HepG2 (cell line): ENCODE results near the gene CDC25C. TPM values are rescaled to one million over a fixed set of nuclear protein-coding genes. Genes with fewer than 3 reads are reported as not detected.

Source experiments
- ATAC-seq: fragments of 200-7000 bp; cut with Tn5 transposase; 3 replicates; pipeline ENCODE4 v1.9.1; 2020; ENCODE audit warnings: mild to moderate bottlenecking, moderate library complexity
- BruUV-seq: library from RNA; stranded (reverse); fragments of 400-500 nt; replicated peaks from 2 replicates; lab custom pipeline; 2021; lab: Mats Ljungman, UMichigan
- CTCF ChIA-PET: fragments of 300-600 bp; formaldehyde crosslinking; extraction: SDS; loops from one replicate; lab custom pipeline; 2021; ENCODE audit warnings: low total read pairs, inconsistent platforms, low intra/inter-chr PET ratio; lab: Yijun Ruan, JAX
- POLR2A ChIA-PET: fragments of 350-600 bp; sonication (Branson Sonifier 250); formaldehyde crosslinking; loops from one replicate; lab custom pipeline; 2020; ENCODE audit warnings: antibody characterized with exemption, inconsistent platforms; lab: Yijun Ruan, JAX
- DNase-seq: peaks from one replicate; pipeline ENCODE4 v3.0.0-alpha.2; 2015; ENCODE audit warnings: low spot score
- FAIRE-seq: peaks from 3 replicates; lab custom pipeline; 2011; peaks lifted over from hg19 to GRCh38; lab: Jason Lieb, UNC
- H2AFZ ChIP-seq: one replicate; pipeline ENCODE4 v1.6.1; 2011; ENCODE audit warnings: low read length, inconsistent platforms
- H3K27ac ChIP-seq: fragments of 300-600 bp; 3 replicates; pipeline ENCODE4 v1.8.0; 2011; ENCODE audit warnings: mixed run types, mild to moderate bottlenecking, mixed read lengths, low read length, inconsistent platforms; ENCODE audit not compliant: insufficient read depth; ENCODE audit errors: extremely low read length
- H3K27me3 ChIP-seq, 2 experiments: fragments of 200-600 bp in 1 of 2; 2 replicates in 1 of 2; 3 replicates in 1 of 2; pipeline versions ENCODE4 v1.6.0 to v1.8.0; 2011; ENCODE audit warnings: low read length in 2 of 2, mild to moderate bottlenecking in 2 of 2, moderate library complexity in 2 of 2, inconsistent platforms in 1 of 2; ENCODE audit not compliant: insufficient read depth in 2 of 2, control insufficient read depth in 1 of 2
- H3K36me3 ChIP-seq, 2 experiments: fragments of 200-600 bp in 1 of 2; replicated peaks in 1 of 2; 2 replicates in 1 of 2; 3 replicates in 1 of 2; pipeline versions ENCODE4 v1.5.1 to v1.8.0; 2011; ENCODE audit warnings: low read length in 2 of 2, inconsistent platforms in 1 of 2; ENCODE audit not compliant: insufficient read depth in 2 of 2, control insufficient read depth in 1 of 2
- H3K4me1 ChIP-seq: 2 replicates; pipeline ENCODE4 v1.5.1; 2012; ENCODE audit warnings: low read length, inconsistent platforms; ENCODE audit not compliant: insufficient read depth
- H3K4me2 ChIP-seq: 2 replicates; pipeline ENCODE4 v1.6.0; 2011; ENCODE audit warnings: low read depth, low read length, inconsistent platforms
- H3K4me3 ChIP-seq, 3 experiments: fragments of 200-600 bp in 1 of 3; sonication (generic), shearing (Covaris generic) in 1 of 3; replicated peaks in 1 of 3; 2 replicates each; pipeline ENCODE4 v1.5.1; 2011 to 2016; ENCODE audit warnings: low read length in 3 of 3, inconsistent platforms in 2 of 3, low read depth in 2 of 3, mild to moderate bottlenecking in 2 of 3, control low read depth in 1 of 3, mixed read lengths in 1 of 3; ENCODE audit not compliant: insufficient read depth in 1 of 3
- H3K79me2 ChIP-seq: one replicate; pipeline ENCODE4 v1.6.1; 2011; ENCODE audit warnings: low read length, inconsistent platforms; ENCODE audit not compliant: insufficient read depth
- H3K9ac ChIP-seq: 2 replicates; pipeline ENCODE4 v1.6.0; 2011; ENCODE audit warnings: mild to moderate bottlenecking, low read depth, low read length, inconsistent platforms; ENCODE audit not compliant: insufficient read depth
- H3K9me3 ChIP-seq: 2 replicates; pipeline ENCODE4 v1.5.1; 2012; ENCODE audit warnings: mild to moderate bottlenecking, low read length
- H4K20me1 ChIP-seq: 2 replicates; pipeline ENCODE4 v1.6.0; 2011; ENCODE audit warnings: inconsistent platforms, mild to moderate bottlenecking, low read length, moderate library complexity; ENCODE audit not compliant: insufficient read depth
- FOXP1 ChIP-seq, 2 experiments: fragments of 450-650 bp in 1 of 2; IDR thresholded peaks; 2 replicates each; pipeline ENCODE4 v1.6.1; 2017 to 2018; ENCODE audit warnings: antibody characterized with exemption in 1 of 2
- HDAC1 ChIP-seq: sonication (generic); formaldehyde crosslinking; IDR thresholded peaks from 2 replicates; pipeline ENCODE4 v1.5.1; 2020; ENCODE audit warnings: mild to moderate bottlenecking, missing genetic modification reagents
- MED1 ChIP-seq: sonication (generic); formaldehyde crosslinking; IDR thresholded peaks from 2 replicates; pipeline ENCODE4 v1.4.0; 2020; ENCODE audit warnings: missing genetic modification reagents
- ZNF101 ChIP-seq: sonication (generic); formaldehyde crosslinking; IDR thresholded peaks from 2 replicates; pipeline ENCODE4 v1.4.0; 2020; ENCODE audit warnings: mild to moderate bottlenecking, low read depth, missing genetic modification reagents, borderline replicate concordance
- ZNF30 ChIP-seq: sonication (generic); formaldehyde crosslinking; IDR thresholded peaks from 2 replicates; pipeline ENCODE4 v1.5.0; 2020; ENCODE audit warnings: mild to moderate bottlenecking, missing genetic modification reagents
- ZNF790 ChIP-seq: sonication (generic); formaldehyde crosslinking; IDR thresholded peaks from 2 replicates; pipeline ENCODE4 v1.8.0; 2022; ENCODE audit warnings: missing genetic modification reagents, mild to moderate bottlenecking, borderline replicate concordance
- WGBS: methylation state at CpG from one replicate; pipeline ENCODE4 v1.1.6; 2017; ENCODE audit warnings: low lambda C conversion rate; 5-methylcytosine and 5-hydroxymethylcytosine counted together
- in situ Hi-C: cut with HindIII; loops from 2 replicates; pipeline ENCODE4 v1.10.0; 2017; ENCODE audit warnings: low pct_unique_long_range_greater_than_20kb; ENCODE audit not compliant: extremely low pct_ligation_motif_present
- intact Hi-C: fragments of 100-400 bp; cut with micrococcal nuclease; formaldehyde crosslinking; loops from one replicate; pipeline ENCODE4 v1.10.0; 2022; ENCODE audit not compliant: unreplicated experiment
- polyA plus RNA-seq, 8 experiments: library from polyadenylated mRNA; depleted of rRNA in 3 of 8; stranded (reverse) in 7 of 8; unstranded in 1 of 8; fragments of >200 nt; fragmentation: Illumina TruSeq in 4 of 8; extraction: Trizol in 4 of 8; gene quantifications; 2 replicates each; pipeline versions ENCODE4 v1.2.1 to v1.2.3, GENCODE V29; 2011 to 2016; ENCODE audit warnings: low read depth in 4 of 8, missing spikeins in 1 of 8, mixed read lengths in 1 of 8; ENCODE audit not compliant: insufficient read depth in 1 of 8
- total RNA-seq, 5 experiments: library from RNA; depleted of rRNA; stranded (reverse); fragments of >200 nt; fragmentation: Illumina TruSeq; extraction: Trizol; gene quantifications; 2 replicates each; pipeline ENCODE4 v1.2.3, GENCODE V29; 2016; ENCODE audit warnings: low read depth in 1 of 5
- TF ChIP-seq, protein P1 (sequence below): sonication (generic); formaldehyde crosslinking; IDR thresholded peaks from 2 replicates; pipeline ENCODE4 v1.4.0; 2020; ENCODE audit warnings: missing genetic modification reagents, borderline replicate concordance
- TF ChIP-seq, protein P2 (sequence below): sonication (generic); formaldehyde crosslinking; IDR thresholded peaks from 2 replicates; pipeline ENCODE4 v1.5.0; 2020; ENCODE audit warnings: mild to moderate bottlenecking, missing genetic modification reagents, borderline replicate concordance

Gene CDC25C
- total and polyA plus RNA-seq, 2 of the 13 experiments (the other 11 are each of a cell fraction or from before 2014, with no cell fraction given): 17.7 to 27.6 TPM

DNA sequence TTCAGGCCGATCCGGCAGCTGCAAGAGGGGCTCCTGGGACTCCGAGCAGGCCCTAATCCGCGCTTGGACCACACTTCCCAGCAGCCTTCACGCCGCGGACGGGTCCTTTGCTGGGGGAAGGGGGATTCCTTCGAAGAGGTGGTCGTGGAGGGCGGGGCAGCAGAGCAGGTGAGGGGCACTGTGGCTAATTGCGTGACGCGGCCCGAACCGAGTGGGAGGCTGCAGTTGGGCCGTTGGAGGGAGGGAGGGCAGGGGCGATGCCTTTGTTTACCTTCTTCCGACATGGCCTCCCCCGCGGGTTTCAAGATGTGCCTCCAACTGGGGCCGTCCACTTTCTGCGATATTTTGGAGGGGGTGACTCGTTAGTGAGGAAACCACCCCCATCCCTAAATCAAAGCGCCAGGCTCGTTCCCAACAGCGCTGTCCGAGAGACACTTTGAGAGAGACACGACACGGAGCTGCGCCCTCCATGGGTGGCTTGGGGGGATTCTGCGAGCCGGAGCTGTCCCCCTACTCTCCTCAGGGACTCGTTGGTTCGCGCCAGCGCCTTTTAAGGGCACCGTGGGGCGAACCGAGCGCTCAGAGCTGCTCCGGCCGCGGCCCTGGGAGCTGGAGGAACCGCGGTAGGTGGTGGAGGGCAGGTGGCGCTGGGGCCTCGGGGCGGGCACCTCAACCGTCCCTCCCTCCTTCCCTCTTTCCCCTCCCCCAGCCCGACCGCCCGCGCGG is 6.2 kb upstream of the CDC25C start, which contains the start of gene FAM53C (continued):
- peak; percentile 80 for TF ChIP-seq MED1 (CRISPR knock-in tag)

DNA sequence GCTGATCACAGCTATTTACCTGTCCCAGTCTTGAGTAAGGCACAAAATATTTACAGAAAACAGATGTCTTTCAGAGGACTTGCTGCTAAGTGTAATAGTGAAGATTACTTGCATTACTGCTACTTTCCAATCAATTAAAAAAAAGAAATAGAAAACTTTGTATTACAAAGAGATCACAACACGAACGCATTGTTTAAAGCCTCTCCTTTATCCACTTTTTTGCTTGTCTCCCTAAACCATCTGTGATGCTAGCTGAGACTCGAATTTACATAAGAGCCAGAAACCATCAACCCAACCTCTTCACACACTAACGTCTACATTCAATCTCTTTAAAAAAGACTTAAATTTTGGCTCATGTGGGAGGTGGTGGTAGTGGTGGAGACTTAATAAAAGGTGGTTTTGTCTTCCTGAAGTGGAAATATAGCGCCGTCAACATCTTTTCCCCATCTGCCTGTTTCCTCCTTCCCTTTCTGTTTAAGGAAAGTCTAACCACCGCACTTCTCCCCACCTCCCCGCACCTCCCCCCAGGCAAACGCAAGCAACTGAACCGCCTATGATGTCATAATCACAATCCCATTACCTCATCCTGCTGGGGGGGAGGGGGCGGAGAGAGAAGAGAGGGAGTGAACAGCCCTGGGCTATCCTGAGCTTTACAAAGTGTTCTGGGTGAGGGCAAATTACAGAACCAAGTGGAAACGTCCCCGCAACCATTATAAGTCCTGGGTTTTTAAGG is 5.5 kb upstream of the CDC25C start:
- Histone ChIP-seq H3K9me3 (no peaks in the 10 kb centered on the region), H3K4me3 (peak overlapping the region; percentile 73 to 80 (median 78)), H3K27ac (peak overlapping the region; percentile 99), H3K79me2 (peaks cover 34% of the 10 kb centered on the region), H3K27me3 (no peaks in the 10 kb centered on the region; a peak in 1 of 5 replicates), H3K4me2 (peak overlapping the region; percentile 97), H3K9ac (peak overlapping the region; percentile 99), H2AFZ (peak overlapping the region; percentile 85), H3K36me3 (peaks cover 0 to 7% of the 10 kb centered on the region in 2 experiments; a peak in 2 of 5 replicates), H3K4me1 (peaks cover 58% of the 10 kb centered on the region), H4K20me1 (peaks cover 4% of the 10 kb centered on the region; the same call in 1 of the 2 replicates)
- 13% methylated on average over 13 of the region's 13 CpGs for WGBS
- FAIRE-seq: no peak
- ChIA-PET CTCF (interaction anchor here (2.6 kb wide), 1 partner anchor 16 kb away, joined by 14 read pairs; the partner anchor contains the start of gene KDM3B), POLR2A (interaction anchor here (0.9 to 6.4 kb wide), 7 partner anchors 9 to 159 kb away, joined by 3 to 111 read pairs (median 5); partner anchors contain the start of genes BRD8 and KDM3B)
- intact Hi-C loops (loop anchor here (10.0 kb wide), 1 partner anchor 208 kb away; the partner anchor contains the start of gene ETF1), in situ Hi-C loops (no loop called here)
- ATAC-seq: peak; percentile 13
- TSS peak; percentile 100 for BruUV-seq
- DNase-seq: no peak
- TF ChIP-seq FOXP1 (IDR thresholded peaks at IDR 0.05): no peak
- no peak for TF ChIP-seq FOXP1 (CRISPR knock-in tag; IDR thresholded peaks at IDR 0.05)
- no peak for TF ChIP-seq ZNF30
- TF ChIP-seq HDAC1: peak; percentile 56; the same call in 1 of the 2 replicates
- 0 out of 2 replicates have a peak, but pooled peaks have one; percentile 23 for TF ChIP-seq ZNF790 (CRISPR knock-in tag)
- no peak for TF ChIP-seq ZNF101
- TF ChIP-seq, protein P1, sequence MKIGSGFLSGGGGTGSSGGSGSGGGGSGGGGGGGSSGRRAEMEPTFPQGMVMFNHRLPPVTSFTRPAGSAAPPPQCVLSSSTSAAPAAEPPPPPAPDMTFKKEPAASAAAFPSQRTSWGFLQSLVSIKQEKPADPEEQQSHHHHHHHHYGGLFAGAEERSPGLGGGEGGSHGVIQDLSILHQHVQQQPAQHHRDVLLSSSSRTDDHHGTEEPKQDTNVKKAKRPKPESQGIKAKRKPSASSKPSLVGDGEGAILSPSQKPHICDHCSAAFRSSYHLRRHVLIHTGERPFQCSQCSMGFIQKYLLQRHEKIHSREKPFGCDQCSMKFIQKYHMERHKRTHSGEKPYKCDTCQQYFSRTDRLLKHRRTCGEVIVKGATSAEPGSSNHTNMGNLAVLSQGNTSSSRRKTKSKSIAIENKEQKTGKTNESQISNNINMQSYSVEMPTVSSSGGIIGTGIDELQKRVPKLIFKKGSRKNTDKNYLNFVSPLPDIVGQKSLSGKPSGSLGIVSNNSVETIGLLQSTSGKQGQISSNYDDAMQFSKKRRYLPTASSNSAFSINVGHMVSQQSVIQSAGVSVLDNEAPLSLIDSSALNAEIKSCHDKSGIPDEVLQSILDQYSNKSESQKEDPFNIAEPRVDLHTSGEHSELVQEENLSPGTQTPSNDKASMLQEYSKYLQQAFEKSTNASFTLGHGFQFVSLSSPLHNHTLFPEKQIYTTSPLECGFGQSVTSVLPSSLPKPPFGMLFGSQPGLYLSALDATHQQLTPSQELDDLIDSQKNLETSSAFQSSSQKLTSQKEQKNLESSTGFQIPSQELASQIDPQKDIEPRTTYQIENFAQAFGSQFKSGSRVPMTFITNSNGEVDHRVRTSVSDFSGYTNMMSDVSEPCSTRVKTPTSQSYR (CRISPR knock-in tag): peak; percentile 99
- TF ChIP-seq, protein P2, sequence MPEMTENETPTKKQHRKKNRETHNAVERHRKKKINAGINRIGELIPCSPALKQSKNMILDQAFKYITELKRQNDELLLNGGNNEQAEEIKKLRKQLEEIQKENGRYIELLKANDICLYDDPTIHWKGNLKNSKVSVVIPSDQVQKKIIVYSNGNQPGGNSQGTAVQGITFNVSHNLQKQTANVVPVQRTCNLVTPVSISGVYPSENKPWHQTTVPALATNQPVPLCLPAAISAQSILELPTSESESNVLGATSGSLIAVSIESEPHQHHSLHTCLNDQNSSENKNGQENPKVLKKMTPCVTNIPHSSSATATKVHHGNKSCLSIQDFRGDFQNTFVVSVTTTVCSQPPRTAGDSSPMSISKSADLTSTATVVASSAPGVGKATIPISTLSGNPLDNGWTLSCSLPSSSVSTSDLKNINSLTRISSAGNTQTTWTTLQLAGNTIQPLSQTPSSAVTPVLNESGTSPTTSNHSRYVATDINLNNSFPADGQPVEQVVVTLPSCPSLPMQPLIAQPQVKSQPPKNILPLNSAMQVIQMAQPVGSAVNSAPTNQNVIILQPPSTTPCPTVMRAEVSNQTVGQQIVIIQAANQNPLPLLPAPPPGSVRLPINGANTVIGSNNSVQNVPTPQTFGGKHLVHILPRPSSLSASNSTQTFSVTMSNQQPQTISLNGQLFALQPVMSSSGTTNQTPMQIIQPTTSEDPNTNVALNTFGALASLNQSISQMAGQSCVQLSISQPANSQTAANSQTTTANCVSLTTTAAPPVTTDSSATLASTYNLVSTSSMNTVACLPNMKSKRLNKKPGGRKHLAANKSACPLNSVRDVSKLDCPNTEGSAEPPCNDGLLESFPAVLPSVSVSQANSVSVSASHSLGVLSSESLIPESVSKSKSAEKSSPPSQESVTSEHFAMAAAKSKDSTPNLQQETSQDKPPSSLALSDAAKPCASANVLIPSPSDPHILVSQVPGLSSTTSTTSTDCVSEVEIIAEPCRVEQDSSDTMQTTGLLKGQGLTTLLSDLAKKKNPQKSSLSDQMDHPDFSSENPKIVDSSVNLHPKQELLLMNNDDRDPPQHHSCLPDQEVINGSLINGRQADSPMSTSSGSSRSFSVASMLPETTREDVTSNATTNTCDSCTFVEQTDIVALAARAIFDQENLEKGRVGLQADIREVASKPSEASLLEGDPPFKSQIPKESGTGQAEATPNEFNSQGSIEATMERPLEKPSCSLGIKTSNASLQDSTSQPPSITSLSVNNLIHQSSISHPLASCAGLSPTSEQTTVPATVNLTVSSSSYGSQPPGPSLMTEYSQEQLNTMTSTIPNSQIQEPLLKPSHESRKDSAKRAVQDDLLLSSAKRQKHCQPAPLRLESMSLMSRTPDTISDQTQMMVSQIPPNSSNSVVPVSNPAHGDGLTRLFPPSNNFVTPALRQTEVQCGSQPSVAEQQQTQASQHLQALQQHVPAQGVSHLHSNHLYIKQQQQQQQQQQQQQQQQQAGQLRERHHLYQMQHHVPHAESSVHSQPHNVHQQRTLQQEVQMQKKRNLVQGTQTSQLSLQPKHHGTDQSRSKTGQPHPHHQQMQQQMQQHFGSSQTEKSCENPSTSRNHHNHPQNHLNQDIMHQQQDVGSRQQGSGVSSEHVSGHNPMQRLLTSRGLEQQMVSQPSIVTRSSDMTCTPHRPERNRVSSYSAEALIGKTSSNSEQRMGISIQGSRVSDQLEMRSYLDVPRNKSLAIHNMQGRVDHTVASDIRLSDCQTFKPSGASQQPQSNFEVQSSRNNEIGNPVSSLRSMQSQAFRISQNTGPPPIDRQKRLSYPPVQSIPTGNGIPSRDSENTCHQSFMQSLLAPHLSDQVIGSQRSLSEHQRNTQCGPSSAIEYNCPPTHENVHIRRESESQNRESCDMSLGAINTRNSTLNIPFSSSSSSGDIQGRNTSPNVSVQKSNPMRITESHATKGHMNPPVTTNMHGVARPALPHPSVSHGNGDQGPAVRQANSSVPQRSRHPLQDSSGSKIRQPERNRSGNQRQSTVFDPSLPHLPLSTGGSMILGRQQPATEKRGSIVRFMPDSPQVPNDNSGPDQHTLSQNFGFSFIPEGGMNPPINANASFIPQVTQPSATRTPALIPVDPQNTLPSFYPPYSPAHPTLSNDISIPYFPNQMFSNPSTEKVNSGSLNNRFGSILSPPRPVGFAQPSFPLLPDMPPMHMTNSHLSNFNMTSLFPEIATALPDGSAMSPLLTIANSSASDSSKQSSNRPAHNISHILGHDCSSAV (CRISPR knock-in tag): no peak
